CD4-positive, alpha-beta T cell treated with Interleukin-6 at 100 ng/mL for 8 hours (primary cell): ENCODE measurements around the gene IL18.
"Not testable (repeated sequence)": the region's sequence is repeated elsewhere in the genome, so short reads cannot be mapped to it uniquely, and the experiment has no call there.

Source experiments
- DNase-seq: peaks from one replicate; pipeline ENCODE4 v3.0.0-alpha.2; 2020; ENCODE audit warnings: mixed read lengths, low spot score

The IL18 gene

GRCh38 chr11:112121981-112122615 lies 41.8 kb downstream of the IL18 start:
- no peak for DNase-seq

GRCh38 chr11:112118176-112118575 lies 45.7 kb downstream of the IL18 start:
- DNase-seq = no peak

GRCh38 chr11:112115386-112115785 lies 48.5 kb downstream of the IL18 start:
- no peak for DNase-seq

GRCh38 chr11:112114460-112114859 lies 49.4 kb downstream of the IL18 start:
- DNase-seq = no peak

- peak; percentile 17 for DNase-seq
Observed at GRCh38 chr11:112113539-112114457, 50.1 kb downstream of the IL18 start.

GRCh38 chr11:112106070-112106469 lies 57.8 kb downstream of the IL18 start:
- DNase-seq = no peak

GRCh38 chr11:112103446-112103845 lies 60.4 kb downstream of the IL18 start:
- DNase-seq = no peak

GRCh38 chr11:112100462-112100861 lies 63.4 kb downstream of the IL18 start:
- no peak for DNase-seq

GRCh38 chr11:112097734-112098528 lies 66.0 kb downstream of the IL18 start:
- no peak for DNase-seq

GRCh38 chr11:112096194-112096593 lies 67.7 kb downstream of the IL18 start:
- no peak for DNase-seq

GRCh38 chr11:112095302-112095701 lies 68.6 kb downstream of the IL18 start:
- DNase-seq = not testable (repeated sequence)
